OCI-LY7 (cell line): Measurements from ENCODE around the gene SLC9A9. TPM values are rescaled to one million over a fixed set of nuclear protein-coding genes. Genes with fewer than 3 reads are reported as not detected.

Experiments used
- BruUV-seq: library from RNA; stranded (reverse); fragments of 400-500 nt; replicated peaks from 2 replicates; lab custom pipeline; 2021; lab: Mats Ljungman, UMichigan
- CTCF ChIA-PET: fragments of 300-600 bp; sonication (Branson Sonifier 250); formaldehyde crosslinking; loops from one replicate; lab custom pipeline; 2022; ENCODE audit warnings: antibody characterized with exemption; ENCODE audit not compliant: unreplicated experiment; lab: Charles Lee
- POLR2A ChIA-PET: fragments of 300-600 bp; sonication (Branson Sonifier 250); formaldehyde crosslinking; loops from one replicate; lab custom pipeline; 2022; ENCODE audit warnings: antibody characterized with exemption; lab: Charles Lee
- DNase-seq: peaks from one replicate; pipeline ENCODE4 v3.0.0-alpha.2; 2015; ENCODE audit warnings: low spot score
- H2AFZ ChIP-seq: fragments of 200-600 bp; sonication (generic), shearing (Covaris generic); 2 replicates; pipeline ENCODE4 v1.6.1; 2014; ENCODE audit warnings: mild to moderate bottlenecking, antibody characterized with exemption, low read length, moderate library complexity
- H3K27ac ChIP-seq: fragments of 200-600 bp; sonication (generic); 2 replicates; pipeline ENCODE4 v1.5.1; 2014; ENCODE audit warnings: mixed run types, low read depth, mild to moderate bottlenecking, moderate library complexity, low read length, inconsistent platforms; ENCODE audit not compliant: poor library complexity, severe bottlenecking
- H3K36me3 ChIP-seq: fragments of 200-600 bp; sonication (generic); 2 replicates; pipeline ENCODE4 v1.6.1; 2014; ENCODE audit warnings: mild to moderate bottlenecking, antibody characterized with exemption, low read length, moderate library complexity, mixed read lengths; ENCODE audit not compliant: insufficient read depth
- H3K4me1 ChIP-seq: fragments of 200-600 bp; sonication (generic); 2 replicates; pipeline ENCODE4 v1.5.1; 2014; ENCODE audit warnings: mild to moderate bottlenecking, low read length; ENCODE audit not compliant: insufficient read depth, poor library complexity, severe bottlenecking
- H3K4me2 ChIP-seq: fragments of 200-600 bp; sonication (generic); 2 replicates; pipeline ENCODE4 v1.6.1; 2014; ENCODE audit warnings: mild to moderate bottlenecking, low read length
- H3K4me3 ChIP-seq: fragments of 200-600 bp; sonication (generic); 2 replicates; pipeline ENCODE4 v1.5.1; 2014; ENCODE audit warnings: mild to moderate bottlenecking, low read depth, low read length; ENCODE audit not compliant: poor library complexity, severe bottlenecking
- H3K79me2 ChIP-seq: fragments of 200-600 bp; sonication (generic); 2 replicates; pipeline ENCODE4 v1.6.1; 2016; ENCODE audit warnings: low read depth, mild to moderate bottlenecking, low read length, moderate library complexity, mixed read lengths; ENCODE audit not compliant: insufficient read depth
- H3K9me2 ChIP-seq: fragments of 200-600 bp; sonication (generic); 2 replicates; pipeline ENCODE4 v1.6.1; 2016; ENCODE audit warnings: mild to moderate bottlenecking, low read length, mixed read lengths; ENCODE audit not compliant: insufficient read depth
- H3K9me3 ChIP-seq: fragments of 200-600 bp; sonication (generic); 2 replicates; pipeline ENCODE4 v1.6.1; 2014; ENCODE audit warnings: mild to moderate bottlenecking, mixed run types, low read length, mixed read lengths
- H4K20me1 ChIP-seq: fragments of 200-600 bp; sonication (generic); 2 replicates; pipeline ENCODE4 v1.6.1; 2014; ENCODE audit warnings: mild to moderate bottlenecking, antibody characterized with exemption, low read length, moderate library complexity, mixed read lengths; ENCODE audit not compliant: insufficient read depth
- CTCF ChIP-seq: fragments of 200-600 bp; sonication (generic); conservative IDR thresholded peaks from 2 replicates; pipeline ENCODE4 v1.5.1; 2014; ENCODE audit warnings: mild to moderate bottlenecking, antibody characterized with exemption, low read length, moderate library complexity, mixed read lengths
- EZH2phosphoT487 ChIP-seq: fragments of 200-600 bp; sonication (generic); IDR thresholded peaks from 2 replicates; pipeline ENCODE4 v1.6.1; 2018; ENCODE audit warnings: low read depth, borderline replicate concordance, mild to moderate bottlenecking, mixed run types, antibody characterized with exemption, low read length, moderate library complexity, mixed read lengths
- intact Hi-C: fragments of 100-400 bp; cut with micrococcal nuclease; formaldehyde crosslinking; loops from one replicate; pipeline ENCODE4 v1.10.0; 2022; ENCODE audit not compliant: unreplicated experiment
- total RNA-seq, 2 experiments: library from RNA; depleted of rRNA in 1 of 2; stranded (reverse); fragments of >200 nt in 1 of 2; shearing (Covaris generic) in 1 of 2; gene quantifications; 2 replicates each; pipeline ENCODE4 v1.2.3, GENCODE V29; 2014 to 2022

Gene SLC9A9
- total RNA-seq, 2 experiments from 2014 or later: 9.3 to 14.8 TPM

GRCh38 chr3:143584474-143584873, 263.8 kb downstream of the SLC9A9 start:
- Histone ChIP-seq H4K20me1 (no peaks in the 10 kb centered on the region), H3K9me2 (no peaks in the 10 kb centered on the region), H3K4me2 (no peak overlapping the region), H3K9me3 (no peaks in the 10 kb centered on the region), H3K4me3 (no peak overlapping the region), H3K4me1 (no peaks in the 10 kb centered on the region), H3K79me2 (no peaks in the 10 kb centered on the region), H2AFZ (no peak overlapping the region), H3K36me3 (no peaks in the 10 kb centered on the region), H3K27ac (no peak overlapping the region)
- BruUV-seq: no TSS peak
- ChIA-PET CTCF (no interaction called here), POLR2A (no interaction called here)
- DNase-seq: no peak
- intact Hi-C loops: no loop called here
- no peak for TF ChIP-seq EZH2phosphoT487
- no peak for TF ChIP-seq CTCF

GRCh38 chr3:143581972-143582722, 266.1 kb downstream of the SLC9A9 start:
- no peaks in the 10 kb centered on the region for H3K9me3 ChIP-seq
- no peak overlapping the region for H3K4me2 ChIP-seq
- no peaks in the 10 kb centered on the region for H3K36me3 ChIP-seq
- ChIA-PET POLR2A (interaction anchor here (0.6 kb wide), 1 partner anchor 584 kb away, joined by 4 read pairs; no protein-coding TSS in a partner anchor), CTCF (no interaction called here)
- BruUV-seq: no TSS peak
- no peak overlapping the region for H3K27ac ChIP-seq
- intact Hi-C loops: no loop called here
- H3K4me1 ChIP-seq: no peaks in the 10 kb centered on the region
- no peaks in the 10 kb centered on the region for H3K79me2 ChIP-seq
- no peak overlapping the region for H2AFZ ChIP-seq
- H3K4me3 ChIP-seq: no peak overlapping the region
- H3K9me2 ChIP-seq: no peaks in the 10 kb centered on the region
- TF ChIP-seq EZH2phosphoT487 (no peak), CTCF (no peak)
- no peak for DNase-seq
- H4K20me1 ChIP-seq: no peaks in the 10 kb centered on the region

- Histone ChIP-seq H3K4me2 (no peak overlapping the region), H3K79me2 (no peaks in the 10 kb centered on the region), H3K27ac (no peak overlapping the region), H3K4me1 (no peaks in the 10 kb centered on the region), H3K36me3 (no peaks in the 10 kb centered on the region), H3K4me3 (no peak overlapping the region), H2AFZ (no peak overlapping the region), H4K20me1 (no peaks in the 10 kb centered on the region), H3K9me2 (no peaks in the 10 kb centered on the region), H3K9me3 (no peaks in the 10 kb centered on the region)
- ChIA-PET CTCF (no interaction called here), POLR2A (no interaction called here)
- TF ChIP-seq EZH2phosphoT487 (no peak), CTCF (no peak)
- BruUV-seq: no TSS peak
- no peak for DNase-seq
- intact Hi-C loops: no loop called here
Observed at GRCh38 chr3:143578810-143579435, 269.3 kb downstream of the SLC9A9 start.
